Astrocyte (in vitro differentiated cells and primary cell): ENCODE data around the gene NPAT. TPM values are rescaled to one million over a fixed set of nuclear protein-coding genes. Genes with fewer than 3 reads are reported as not detected.

Experiments
- DNase-seq: peaks from one replicate; pipeline ENCODE4 v3.0.0-alpha.2; 2010; ENCODE audit warnings: low read depth
- FAIRE-seq: peaks from 2 replicates; lab custom pipeline; 2011; peaks lifted over from hg19 to GRCh38; lab: Jason Lieb, UNC
- H2AFZ ChIP-seq: 2 replicates; pipeline ENCODE4 v1.6.0; 2012; ENCODE audit warnings: low read depth, low read length, inconsistent platforms
- H3K27ac ChIP-seq: 2 replicates; pipeline ENCODE4 v1.5.1; 2011; ENCODE audit warnings: low read depth, low read length, inconsistent platforms
- H3K27me3 ChIP-seq: 2 replicates; pipeline ENCODE4 v1.6.0; 2011; ENCODE audit warnings: low read length, inconsistent platforms; ENCODE audit not compliant: insufficient read depth
- H3K36me3 ChIP-seq: 2 replicates; pipeline ENCODE4 v1.5.1; 2011; ENCODE audit warnings: low read length, inconsistent platforms; ENCODE audit not compliant: insufficient read depth
- H3K4me1 ChIP-seq: 2 replicates; pipeline ENCODE4 v1.5.1; 2011; ENCODE audit warnings: low read length, inconsistent platforms; ENCODE audit not compliant: insufficient read depth
- H3K4me2 ChIP-seq: 2 replicates; pipeline ENCODE4 v1.6.0; 2012; ENCODE audit warnings: low read length, inconsistent platforms
- H3K4me3 ChIP-seq: 2 replicates; pipeline ENCODE4 v1.5.1; 2011; ENCODE audit warnings: low read depth, mild to moderate bottlenecking, low read length, inconsistent platforms; ENCODE audit not compliant: insufficient read depth
- H3K79me2 ChIP-seq: 2 replicates; pipeline ENCODE4 v1.6.0; 2012; ENCODE audit warnings: mild to moderate bottlenecking, low read length, inconsistent platforms; ENCODE audit not compliant: insufficient read depth
- H3K9ac ChIP-seq: 2 replicates; pipeline ENCODE4 v1.6.0; 2012; ENCODE audit warnings: mild to moderate bottlenecking, low read length, inconsistent platforms
- H3K9me3 ChIP-seq: 2 replicates; pipeline ENCODE4 v1.5.1; 2012; ENCODE audit warnings: low read depth, mild to moderate bottlenecking, low read length, inconsistent platforms; ENCODE audit not compliant: insufficient read depth
- H4K20me1 ChIP-seq: 2 replicates; pipeline ENCODE4 v1.6.0; 2012; ENCODE audit warnings: low read length, inconsistent platforms; ENCODE audit not compliant: insufficient read depth
- H3K27ac Mint-ChIP-seq: one replicate; pipeline ENCODE4 v1.8.0; 2021; ENCODE audit warnings: mild to moderate bottlenecking, mixed read lengths; ENCODE audit not compliant: unreplicated experiment
- H3K27me3 Mint-ChIP-seq: one replicate; pipeline ENCODE4 v1.8.0; 2021; ENCODE audit warnings: low read depth, mixed read lengths; ENCODE audit not compliant: unreplicated experiment
- H3K36me3 Mint-ChIP-seq: one replicate; pipeline ENCODE4 v1.8.0; 2021; ENCODE audit warnings: low read depth, mixed read lengths; ENCODE audit not compliant: unreplicated experiment
- H3K4me1 Mint-ChIP-seq: one replicate; pipeline ENCODE4 v1.8.0; 2021; ENCODE audit warnings: low read depth, mixed read lengths; ENCODE audit not compliant: unreplicated experiment
- H3K4me3 Mint-ChIP-seq: one replicate; pipeline ENCODE4 v1.8.0; 2021; ENCODE audit warnings: mild to moderate bottlenecking, moderate library complexity, mixed read lengths; ENCODE audit not compliant: unreplicated experiment
- H3K9me3 Mint-ChIP-seq: one replicate; pipeline ENCODE4 v1.8.0; 2021; ENCODE audit warnings: mild to moderate bottlenecking, mixed read lengths; ENCODE audit not compliant: unreplicated experiment
- EZH2 ChIP-seq: IDR thresholded peaks from 2 replicates; pipeline ENCODE4 v1.6.1; 2012; ENCODE audit warnings: mild to moderate bottlenecking, low read length, inconsistent platforms; ENCODE audit not compliant: insufficient read depth
- total RNA-seq: library from RNA; stranded (reverse); gene quantifications from 2 replicates; pipeline ENCODE4 v1.2.1, GENCODE V29; 2021
- TF ChIP-seq, protein P1 (sequence below): IDR thresholded peaks from 2 replicates; pipeline ENCODE4 v1.5.1; 2011; ENCODE audit warnings: low read depth, mild to moderate bottlenecking, inconsistent platforms, low read length, moderate library complexity; ENCODE audit not compliant: insufficient read depth

Gene NPAT
- total RNA-seq, 1 donor from 2014 or later = 10.4 TPM

GRCh38 chr11:108241330-108242037 lies 19.0 kb upstream of the NPAT start:
- no peak overlapping the region for H3K27ac ChIP-seq
- H3K9ac ChIP-seq = no peak overlapping the region
- FAIRE-seq = no peak
- H3K27ac Mint-ChIP-seq = no peak overlapping the region
- no peaks in the 10 kb centered on the region for H3K9me3 ChIP-seq
- no peaks in the 10 kb centered on the region for H4K20me1 ChIP-seq
- peaks cover 3% of the 10 kb centered on the region for H3K36me3 Mint-ChIP-seq
- no peak overlapping the region for H3K4me2 ChIP-seq
- H3K79me2 ChIP-seq = no peaks in the 10 kb centered on the region
- H3K4me3 Mint-ChIP-seq = no peak overlapping the region
- H3K4me3 ChIP-seq = no peak overlapping the region
- H3K27me3 ChIP-seq = no peaks in the 10 kb centered on the region
- H3K4me1 ChIP-seq = no peaks in the 10 kb centered on the region
- no peak for DNase-seq
- TF ChIP-seq, protein P1, sequence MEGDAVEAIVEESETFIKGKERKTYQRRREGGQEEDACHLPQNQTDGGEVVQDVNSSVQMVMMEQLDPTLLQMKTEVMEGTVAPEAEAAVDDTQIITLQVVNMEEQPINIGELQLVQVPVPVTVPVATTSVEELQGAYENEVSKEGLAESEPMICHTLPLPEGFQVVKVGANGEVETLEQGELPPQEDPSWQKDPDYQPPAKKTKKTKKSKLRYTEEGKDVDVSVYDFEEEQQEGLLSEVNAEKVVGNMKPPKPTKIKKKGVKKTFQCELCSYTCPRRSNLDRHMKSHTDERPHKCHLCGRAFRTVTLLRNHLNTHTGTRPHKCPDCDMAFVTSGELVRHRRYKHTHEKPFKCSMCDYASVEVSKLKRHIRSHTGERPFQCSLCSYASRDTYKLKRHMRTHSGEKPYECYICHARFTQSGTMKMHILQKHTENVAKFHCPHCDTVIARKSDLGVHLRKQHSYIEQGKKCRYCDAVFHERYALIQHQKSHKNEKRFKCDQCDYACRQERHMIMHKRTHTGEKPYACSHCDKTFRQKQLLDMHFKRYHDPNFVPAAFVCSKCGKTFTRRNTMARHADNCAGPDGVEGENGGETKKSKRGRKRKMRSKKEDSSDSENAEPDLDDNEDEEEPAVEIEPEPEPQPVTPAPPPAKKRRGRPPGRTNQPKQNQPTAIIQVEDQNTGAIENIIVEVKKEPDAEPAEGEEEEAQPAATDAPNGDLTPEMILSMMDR = no peak
- TF ChIP-seq EZH2 = no peak
- H2AFZ ChIP-seq = no peak overlapping the region
- peaks cover 7% of the 10 kb centered on the region for H3K4me1 Mint-ChIP-seq
- H3K36me3 ChIP-seq = peaks cover 6% of the 10 kb centered on the region
- H3K9me3 Mint-ChIP-seq = no peaks in the 10 kb centered on the region
- H3K27me3 Mint-ChIP-seq = no peaks in the 10 kb centered on the region

DNA sequence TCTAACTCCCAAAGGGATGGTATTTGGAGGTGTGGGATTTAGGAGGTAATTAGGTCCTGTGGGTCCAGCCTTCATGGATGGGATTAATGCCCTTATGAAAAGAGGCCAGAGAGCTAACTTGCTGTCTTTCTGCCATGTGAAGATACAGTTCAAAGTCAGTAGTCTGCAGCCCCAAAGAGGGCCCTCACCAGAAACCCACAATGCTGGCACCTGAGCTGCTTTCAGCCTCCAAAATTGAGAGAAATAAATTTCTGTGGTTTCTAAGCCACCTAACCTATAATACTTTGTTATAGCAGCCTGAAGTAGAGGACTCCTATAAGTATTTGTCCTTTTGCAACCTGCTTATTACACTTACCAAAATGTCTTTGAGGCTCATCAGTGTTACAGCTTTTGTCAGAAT lies 16.6 kb upstream of the NPAT start:
- H3K4me2 ChIP-seq = no peak overlapping the region
- H3K4me1 Mint-ChIP-seq = peaks cover 9% of the 10 kb centered on the region
- no peaks in the 10 kb centered on the region for H3K79me2 ChIP-seq
- no peak overlapping the region for H3K27ac Mint-ChIP-seq
- no peak overlapping the region for H3K27ac ChIP-seq
- H3K27me3 Mint-ChIP-seq = no peaks in the 10 kb centered on the region
- FAIRE-seq = no peak
- TF ChIP-seq, protein P1 = no peak
- no peak for TF ChIP-seq EZH2
- H2AFZ ChIP-seq = no peak overlapping the region
- no peaks in the 10 kb centered on the region for H4K20me1 ChIP-seq
- H3K36me3 Mint-ChIP-seq = peaks cover 3% of the 10 kb centered on the region
- H3K9me3 ChIP-seq = no peaks in the 10 kb centered on the region
- no peaks in the 10 kb centered on the region for H3K27me3 ChIP-seq
- H3K36me3 ChIP-seq = peaks cover 12% of the 10 kb centered on the region
- no peak overlapping the region for H3K9ac ChIP-seq
- DNase-seq = no peak
- H3K4me1 ChIP-seq = no peaks in the 10 kb centered on the region
- H3K4me3 Mint-ChIP-seq = no peak overlapping the region
- H3K9me3 Mint-ChIP-seq = no peaks in the 10 kb centered on the region
- no peak overlapping the region for H3K4me3 ChIP-seq

DNA sequence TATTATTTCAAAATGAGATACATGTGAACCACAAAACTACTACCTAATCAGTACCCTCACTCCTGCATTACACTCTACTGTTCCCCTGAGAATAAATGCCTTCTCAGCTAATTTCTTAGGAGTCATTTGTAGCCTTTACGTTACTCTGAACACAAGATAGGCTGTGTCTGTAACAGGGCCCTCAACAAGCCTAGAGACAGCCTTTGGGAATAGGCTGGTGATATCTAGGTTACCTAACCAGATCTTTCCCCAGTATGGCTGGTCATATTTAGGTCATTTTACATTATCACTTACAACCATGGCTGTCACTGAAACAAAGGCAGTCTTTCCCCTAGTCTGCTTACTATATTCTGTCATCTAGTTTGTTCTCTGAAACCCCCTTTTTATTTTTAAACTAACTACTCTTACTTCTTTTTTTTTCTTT lies 14.6 kb upstream of the NPAT start:
- TF ChIP-seq, protein P1 = no peak
- no peak for TF ChIP-seq EZH2
- peaks cover 2% of the 10 kb centered on the region for H3K36me3 Mint-ChIP-seq
- FAIRE-seq = no peak
- Histone ChIP-seq H3K9ac (no peak overlapping the region), H3K9me3 (no peaks in the 10 kb centered on the region), H3K36me3 (peaks cover 17% of the 10 kb centered on the region), H4K20me1 (peaks cover 2% of the 10 kb centered on the region), H2AFZ (no peak overlapping the region), H3K4me3 (no peak overlapping the region), H3K27me3 (no peaks in the 10 kb centered on the region), H3K4me2 (no peak overlapping the region), H3K79me2 (no peaks in the 10 kb centered on the region), H3K4me1 (no peaks in the 10 kb centered on the region), H3K27ac (no peak overlapping the region)
- DNase-seq = no peak
- peaks cover 9% of the 10 kb centered on the region for H3K4me1 Mint-ChIP-seq
- H3K27ac Mint-ChIP-seq = no peak overlapping the region
- H3K9me3 Mint-ChIP-seq = no peaks in the 10 kb centered on the region
- H3K4me3 Mint-ChIP-seq = no peak overlapping the region
- no peaks in the 10 kb centered on the region for H3K27me3 Mint-ChIP-seq
